AG04450 (cell line): ENCODE data around the gene RNF213. TPM values are rescaled to one million over a fixed set of nuclear protein-coding genes. Genes with fewer than 3 reads are reported as not detected.

Experiments
- CTCF ChIA-PET: fragments of 300-600, 350-600 bp; formaldehyde crosslinking; extraction: SDS; loops from one replicate; lab custom pipeline; 2022; ENCODE audit warnings: antibody characterized with exemption, inconsistent platforms; lab: Charles Lee
- POLR2A ChIA-PET: fragments of 350-600 bp; formaldehyde crosslinking; extraction: SDS; loops from one replicate; lab custom pipeline; 2021; ENCODE audit warnings: antibody characterized with exemption, inconsistent platforms; lab: Yijun Ruan, JAX
- DNase-seq: peaks from one replicate; pipeline ENCODE4 v3.0.0-alpha.2; 2011; ENCODE audit warnings: low read depth, low spot score
- H3K27ac ChIP-seq: one replicate; pipeline ENCODE4 v1.5.1; 2012; ENCODE audit warnings: low read depth, low read length, control low read depth
- H3K27me3 ChIP-seq: one replicate; pipeline ENCODE4 v1.6.0; 2012; ENCODE audit warnings: low read length; ENCODE audit not compliant: control insufficient read depth, insufficient read depth
- H3K4me3 ChIP-seq: 2 replicates; pipeline ENCODE4 v1.5.1; 2011; ENCODE audit warnings: mild to moderate bottlenecking, low read depth, low read length, control low read depth
- H3K9me3 ChIP-seq: 2 replicates; pipeline ENCODE4 v1.5.1; 2012; ENCODE audit warnings: low read length; ENCODE audit not compliant: control insufficient read depth, insufficient read depth
- polyA plus RNA-seq: library from polyadenylated mRNA; depleted of rRNA; stranded (reverse); fragments of >200 nt; gene quantifications from 2 replicates; pipeline ENCODE4 v1.2.3, GENCODE V29; 2011
- TF ChIP-seq, protein P1 (sequence below): IDR thresholded peaks from 2 replicates; pipeline ENCODE4 v1.5.1; 2011; ENCODE audit warnings: low read depth, low read length, control low read depth, inconsistent platforms

RNF213 gene
- polyA plus RNA-seq, 1 experiment: 46.8 TPM

DNA sequence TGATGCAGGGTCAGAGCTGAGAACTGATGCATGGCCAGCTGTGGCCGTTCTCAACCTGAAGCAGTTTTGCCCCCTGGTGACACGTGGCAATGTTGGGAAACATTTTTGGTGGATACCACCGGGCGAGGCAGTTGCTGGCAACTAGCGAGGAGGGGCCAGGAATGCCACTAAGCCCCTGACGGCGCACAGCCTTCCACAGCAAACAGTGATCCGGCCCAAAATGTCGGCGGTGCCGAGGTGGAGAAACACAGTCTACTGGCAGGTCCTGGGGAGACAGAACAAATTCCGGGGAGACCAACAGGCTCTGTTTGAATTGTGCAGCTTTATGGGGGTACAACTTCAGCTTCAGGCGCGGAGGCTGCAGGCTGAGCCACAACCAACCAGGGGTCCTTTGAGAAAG lies 32.2 kb upstream of the RNF213 start:
- ChIA-PET CTCF (no interaction called here), POLR2A (no interaction called here)
- Histone ChIP-seq H3K4me3 (no peak overlapping the region), H3K27ac (no peak overlapping the region), H3K27me3 (no peaks in the 10 kb centered on the region), H3K9me3 (peaks cover 13% of the 10 kb centered on the region)
- DNase-seq: no peak
- TF ChIP-seq, protein P1, sequence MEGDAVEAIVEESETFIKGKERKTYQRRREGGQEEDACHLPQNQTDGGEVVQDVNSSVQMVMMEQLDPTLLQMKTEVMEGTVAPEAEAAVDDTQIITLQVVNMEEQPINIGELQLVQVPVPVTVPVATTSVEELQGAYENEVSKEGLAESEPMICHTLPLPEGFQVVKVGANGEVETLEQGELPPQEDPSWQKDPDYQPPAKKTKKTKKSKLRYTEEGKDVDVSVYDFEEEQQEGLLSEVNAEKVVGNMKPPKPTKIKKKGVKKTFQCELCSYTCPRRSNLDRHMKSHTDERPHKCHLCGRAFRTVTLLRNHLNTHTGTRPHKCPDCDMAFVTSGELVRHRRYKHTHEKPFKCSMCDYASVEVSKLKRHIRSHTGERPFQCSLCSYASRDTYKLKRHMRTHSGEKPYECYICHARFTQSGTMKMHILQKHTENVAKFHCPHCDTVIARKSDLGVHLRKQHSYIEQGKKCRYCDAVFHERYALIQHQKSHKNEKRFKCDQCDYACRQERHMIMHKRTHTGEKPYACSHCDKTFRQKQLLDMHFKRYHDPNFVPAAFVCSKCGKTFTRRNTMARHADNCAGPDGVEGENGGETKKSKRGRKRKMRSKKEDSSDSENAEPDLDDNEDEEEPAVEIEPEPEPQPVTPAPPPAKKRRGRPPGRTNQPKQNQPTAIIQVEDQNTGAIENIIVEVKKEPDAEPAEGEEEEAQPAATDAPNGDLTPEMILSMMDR: no peak

DNA sequence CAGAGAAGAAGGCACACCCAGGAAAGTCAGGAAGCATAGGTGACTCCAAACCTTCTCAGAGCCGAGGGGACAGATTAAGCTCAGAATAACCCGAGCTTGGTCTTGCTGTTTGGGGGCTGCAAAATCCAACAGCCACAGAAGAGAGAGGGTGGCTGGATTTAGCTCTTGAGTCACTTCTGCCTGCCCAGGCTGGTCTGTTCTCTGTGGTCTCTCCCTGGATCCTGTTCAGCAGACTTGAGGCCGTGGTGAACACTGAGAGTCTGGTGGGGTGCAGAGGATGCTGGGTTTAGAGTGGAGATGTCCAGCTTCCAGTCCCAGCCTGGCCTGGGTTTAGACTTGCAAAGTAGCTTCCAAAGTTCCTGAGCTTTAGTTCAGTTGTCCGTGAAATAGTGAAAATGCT lies 31.6 kb upstream of the RNF213 start:
- no peak for DNase-seq
- H3K27me3 ChIP-seq: no peaks in the 10 kb centered on the region
- peaks cover 19% of the 10 kb centered on the region for H3K9me3 ChIP-seq
- TF ChIP-seq, protein P1: no peak
- no peak overlapping the region for H3K4me3 ChIP-seq
- no peak overlapping the region for H3K27ac ChIP-seq
- CTCF ChIA-PET: no interaction called here
- POLR2A ChIA-PET: no interaction called here

DNA sequence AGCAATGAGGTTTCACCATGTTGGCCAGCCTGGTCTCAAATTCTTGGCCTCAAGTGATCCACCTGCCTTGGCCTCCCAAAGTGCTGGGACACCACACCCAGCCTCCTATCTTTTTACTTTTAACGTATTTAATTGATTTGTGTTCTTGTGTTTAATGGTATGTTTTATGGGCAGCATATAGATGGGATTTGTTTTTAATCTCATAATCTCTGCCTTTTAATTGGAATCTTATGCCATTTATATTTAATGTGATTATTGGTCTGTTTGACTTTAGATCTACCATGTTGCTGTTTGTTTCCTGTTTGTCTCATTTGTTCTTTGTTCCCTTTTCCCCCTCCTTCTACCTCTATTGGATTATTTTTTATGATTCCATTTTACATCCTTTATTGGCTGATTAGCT lies 28.2 kb upstream of the RNF213 start:
- POLR2A ChIA-PET: interaction anchor here (0.7 kb wide), 1 partner anchor 435 kb away, joined by 3 read pairs; no protein-coding TSS in a partner anchor
- Histone ChIP-seq H3K4me3 (no peak overlapping the region), H3K27me3 (no peaks in the 10 kb centered on the region), H3K9me3 (peaks cover 20% of the 10 kb centered on the region), H3K27ac (no peak overlapping the region)
- TF ChIP-seq, protein P1: no peak
- CTCF ChIA-PET: no interaction called here
- DNase-seq: no peak

DNA sequence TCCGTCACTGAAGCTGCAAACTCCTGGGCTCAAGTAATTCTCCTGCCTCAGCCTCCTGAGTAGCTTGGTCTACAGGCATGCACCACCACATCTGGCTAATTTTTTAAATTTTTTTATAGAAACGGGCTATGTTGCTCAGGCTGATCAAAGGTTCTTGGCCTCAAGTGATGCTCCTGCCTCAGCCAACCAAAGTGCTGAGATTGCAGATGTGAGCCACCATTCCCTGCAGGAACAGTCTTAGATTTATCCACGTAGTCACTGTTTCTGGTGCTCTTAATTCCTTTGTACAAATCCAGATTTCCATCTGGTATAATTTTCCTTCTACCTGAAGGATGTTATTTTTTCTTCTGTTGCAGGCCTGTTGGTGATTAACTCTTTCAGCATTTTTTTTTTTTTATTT lies 27.4 kb upstream of the RNF213 start:
- POLR2A ChIA-PET: no interaction called here
- Histone ChIP-seq H3K9me3 (peaks cover 20% of the 10 kb centered on the region), H3K4me3 (no peak overlapping the region), H3K27ac (no peak overlapping the region), H3K27me3 (no peaks in the 10 kb centered on the region)
- TF ChIP-seq, protein P1: no peak
- CTCF ChIA-PET: no interaction called here
- DNase-seq: no peak

DNA sequence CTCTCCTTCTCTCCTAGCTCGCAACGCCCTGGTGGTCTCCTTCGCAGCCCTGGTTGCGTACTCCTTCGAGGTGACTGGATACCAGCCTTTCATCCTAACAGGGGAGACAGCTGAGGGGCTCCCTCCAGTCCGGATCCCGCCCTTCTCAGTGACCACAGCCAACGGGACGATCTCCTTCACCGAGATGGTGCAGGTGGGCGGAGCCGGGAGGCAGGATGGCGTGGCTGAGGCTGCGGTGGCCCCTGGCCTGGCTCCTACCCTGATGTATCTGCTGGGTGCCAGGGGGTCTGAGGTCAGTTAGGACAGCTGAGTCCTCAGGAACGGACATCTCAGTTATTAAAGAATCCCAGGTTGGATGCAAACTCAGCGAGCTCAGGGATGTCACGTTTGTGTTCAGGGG lies 23.7 kb upstream of the RNF213 start:
- Histone ChIP-seq H3K9me3 (peaks cover 20% of the 10 kb centered on the region), H3K4me3 (no peak overlapping the region), H3K27ac (no peak overlapping the region), H3K27me3 (no peaks in the 10 kb centered on the region)
- ChIA-PET POLR2A (interaction anchor here (0.7 kb wide), 1 partner anchor 145 kb away, joined by 3 read pairs; no protein-coding TSS in a partner anchor), CTCF (no interaction called here)
- TF ChIP-seq, protein P1: no peak
- DNase-seq: no peak
